ENCODE measurements around the gene RAB12.

RAB12 gene

DNA sequence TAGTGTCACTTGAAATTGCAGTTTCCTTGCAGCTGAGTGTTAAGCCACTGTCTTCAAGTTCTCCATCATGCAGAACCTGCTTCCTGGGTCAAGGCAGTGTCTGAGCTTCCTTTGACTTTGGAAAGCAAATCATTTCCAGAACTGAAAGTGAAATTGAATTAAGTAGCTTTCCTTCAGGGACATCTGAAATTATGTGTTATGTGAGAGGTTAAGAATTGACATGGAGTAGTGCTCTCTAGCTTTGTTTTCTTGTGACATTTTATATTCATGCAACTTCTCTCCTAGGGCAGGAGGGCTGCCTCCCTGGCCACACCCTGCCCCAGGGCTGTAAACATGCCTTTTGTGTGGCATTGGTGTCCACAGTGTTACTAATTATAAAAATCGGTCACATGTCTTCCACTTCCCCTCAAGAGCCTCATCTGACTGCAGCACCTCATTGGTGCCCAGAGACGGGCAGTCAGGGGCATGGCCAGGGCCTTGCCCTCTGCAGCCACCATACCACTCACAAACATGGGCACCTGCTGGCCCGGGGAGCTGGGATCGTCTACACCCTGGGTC lies 14.4 kb downstream of the RAB12 start:
- TF ChIP-seq, protein P1, sequence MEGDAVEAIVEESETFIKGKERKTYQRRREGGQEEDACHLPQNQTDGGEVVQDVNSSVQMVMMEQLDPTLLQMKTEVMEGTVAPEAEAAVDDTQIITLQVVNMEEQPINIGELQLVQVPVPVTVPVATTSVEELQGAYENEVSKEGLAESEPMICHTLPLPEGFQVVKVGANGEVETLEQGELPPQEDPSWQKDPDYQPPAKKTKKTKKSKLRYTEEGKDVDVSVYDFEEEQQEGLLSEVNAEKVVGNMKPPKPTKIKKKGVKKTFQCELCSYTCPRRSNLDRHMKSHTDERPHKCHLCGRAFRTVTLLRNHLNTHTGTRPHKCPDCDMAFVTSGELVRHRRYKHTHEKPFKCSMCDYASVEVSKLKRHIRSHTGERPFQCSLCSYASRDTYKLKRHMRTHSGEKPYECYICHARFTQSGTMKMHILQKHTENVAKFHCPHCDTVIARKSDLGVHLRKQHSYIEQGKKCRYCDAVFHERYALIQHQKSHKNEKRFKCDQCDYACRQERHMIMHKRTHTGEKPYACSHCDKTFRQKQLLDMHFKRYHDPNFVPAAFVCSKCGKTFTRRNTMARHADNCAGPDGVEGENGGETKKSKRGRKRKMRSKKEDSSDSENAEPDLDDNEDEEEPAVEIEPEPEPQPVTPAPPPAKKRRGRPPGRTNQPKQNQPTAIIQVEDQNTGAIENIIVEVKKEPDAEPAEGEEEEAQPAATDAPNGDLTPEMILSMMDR (IDR thresholded peaks at IDR 0.05; ENCODE audit: low read depth, low read length, missing control alignments): no peak
- no peak overlapping the region for H3K4me3 ChIP-seq (ENCODE audit: low read depth, low read length)
- no peak for DNase-seq (ENCODE audit: low read depth)

GRCh38 chr18:8625461-8626092 lies 16.3 kb downstream of the RAB12 start:
- no peak for DNase-seq (ENCODE audit: low read depth)
- no peak overlapping the region for H3K4me3 ChIP-seq (ENCODE audit: low read depth, low read length)
- TF ChIP-seq, protein P1 (IDR thresholded peaks at IDR 0.05; ENCODE audit: low read depth, low read length, missing control alignments): no peak

GRCh38 chr18:8626414-8627106 lies 17.3 kb downstream of the RAB12 start:
- TF ChIP-seq, protein P1 (IDR thresholded peaks at IDR 0.05; ENCODE audit: low read depth, low read length, missing control alignments): no peak
- no peak for DNase-seq (ENCODE audit: low read depth)
- H3K4me3 ChIP-seq (ENCODE audit: low read depth, low read length): no peak overlapping the region

GRCh38 chr18:8627107-8627472 lies 17.9 kb downstream of the RAB12 start:
- DNase-seq (ENCODE audit: low read depth): no peak
- TF ChIP-seq, protein P1 (IDR thresholded peaks at IDR 0.05; ENCODE audit: low read depth, low read length, missing control alignments): no peak
- no peak overlapping the region for H3K4me3 ChIP-seq (ENCODE audit: low read depth, low read length)

GRCh38 chr18:8627540-8627939 lies 18.3 kb downstream of the RAB12 start:
- TF ChIP-seq, protein P1 (IDR thresholded peaks at IDR 0.05; ENCODE audit: low read depth, low read length, missing control alignments): no peak
- DNase-seq (ENCODE audit: low read depth): no peak
- no peak overlapping the region for H3K4me3 ChIP-seq (ENCODE audit: low read depth, low read length)

- TF ChIP-seq, protein P1 (IDR thresholded peaks at IDR 0.05; ENCODE audit: low read depth, low read length, missing control alignments): no peak
- DNase-seq (ENCODE audit: low read depth): no peak
- H3K4me3 ChIP-seq (ENCODE audit: low read depth, low read length): no peak overlapping the region
These were observed 20.4 kb downstream of the RAB12 start for GRCh38 chr18:8629602-8630001.
